ENCODE measurements around the gene SLC29A1. TPM values are rescaled to one million over a fixed set of nuclear protein-coding genes. Genes with fewer than 3 reads are reported as not detected.

Gene SLC29A1
- total RNA-seq, 1 donor from 2014 or later, result 71.7 TPM

GRCh38 chr6:44271914-44272313 is 48.5 kb downstream of the SLC29A1 start:
- intact Hi-C loops (cut with DNase I), result no loop called here
- ATAC-seq, result no peak

GRCh38 chr6:44272529-44272928 is 49.1 kb downstream of the SLC29A1 start:
- intact Hi-C loops (cut with DNase I), result no loop called here
- no peak for DNase-seq (ENCODE audit: low spot score)
- no peak for ATAC-seq

More at GRCh38 chr6:44271914-44272313, 48.5 kb downstream of the SLC29A1 start:
- no peak for DNase-seq (ENCODE audit: low spot score)

- intact Hi-C loops (cut with DNase I), result no loop called here
- no peak for DNase-seq (ENCODE audit: low spot score)
- no peak for ATAC-seq
These were observed 49.7 kb downstream of the SLC29A1 start for GRCh38 chr6:44272999-44273566.

GRCh38 chr6:44273617-44274016 is 50.2 kb downstream of the SLC29A1 start:
- DNase-seq (ENCODE audit: low spot score) (no peak), ATAC-seq (no peak)
- intact Hi-C loops (cut with DNase I), result no loop called here

- ATAC-seq, result no peak
- intact Hi-C loops (cut with DNase I), result no loop called here
- DNase-seq (ENCODE audit: low spot score), result no peak
These were observed 51.9 kb downstream of the SLC29A1 start for GRCh38 chr6:44275271-44275748.

- no peak for DNase-seq (ENCODE audit: low spot score)
- ATAC-seq, result no peak
- intact Hi-C loops (cut with DNase I), result no loop called here
These were observed 52.6 kb downstream of the SLC29A1 start for GRCh38 chr6:44275749-44276648.

- ATAC-seq (no peak), DNase-seq (ENCODE audit: low spot score) (no peak)
- intact Hi-C loops (cut with DNase I), result no loop called here
These were observed 53.6 kb downstream of the SLC29A1 start for GRCh38 chr6:44276667-44277640.

- no peak for ATAC-seq
- intact Hi-C loops (cut with DNase I), result no loop called here
- no peak for DNase-seq (ENCODE audit: low spot score)
These were observed 54.4 kb downstream of the SLC29A1 start for GRCh38 chr6:44277763-44278162.

- intact Hi-C loops (cut with DNase I), result no loop called here
- no peak for DNase-seq (ENCODE audit: low spot score)
- ATAC-seq, result no peak
These were observed 54.9 kb downstream of the SLC29A1 start for GRCh38 chr6:44278315-44278714.

- intact Hi-C loops (cut with DNase I), result no loop called here
These were observed 55.6 kb downstream of the SLC29A1 start for GRCh38 chr6:44278774-44279697.

More at GRCh38 chr6:44278774-44279697, 55.6 kb downstream of the SLC29A1 start:
- no peak for DNase-seq (ENCODE audit: low spot score)
- no peak for ATAC-seq

Other genes with a start within 250 kb of the SLC29A1 start
- 21.8 TPM for gene MRPL14, start 96.1 kb upstream of the SLC29A1 start, total RNA-seq
- gene TMEM63B, start 96.0 kb upstream of the SLC29A1 start, total RNA-seq, result 38.0 TPM
- 6.9 TPM for gene CAPN11, start 64.8 kb upstream of the SLC29A1 start, total RNA-seq
- 2.1 TPM for gene MYMX, start 6.7 kb upstream of the SLC29A1 start, total RNA-seq
- gene HSP90AB1, start 23.5 kb downstream of the SLC29A1 start, total RNA-seq, result 470 TPM
- gene SLC35B2, start 33.9 kb downstream of the SLC29A1 start, total RNA-seq, result 26.8 TPM
- 9.1 TPM for gene NFKBIE, start 42.0 kb downstream of the SLC29A1 start, total RNA-seq
- gene TMEM151B, start 46.9 kb downstream of the SLC29A1 start, total RNA-seq, result not detected
- 13.3 TPM for gene AARS2, start 89.8 kb downstream of the SLC29A1 start, total RNA-seq
- not detected for gene SPATS1, start 119.1 kb downstream of the SLC29A1 start, total RNA-seq
- 20.3 TPM for gene CDC5L, start 164.1 kb downstream of the SLC29A1 start, total RNA-seq